Measurements from ENCODE around the gene MGAT5B. TPM values are rescaled to one million over a fixed set of nuclear protein-coding genes. Genes with fewer than 3 reads are reported as not detected.
"Not testable (repeated sequence)": the region's sequence is repeated elsewhere in the genome, so short reads cannot be mapped to it uniquely, and the experiment has no call there.

MGAT5B gene
- total RNA-seq, 4 donors from 2014 or later = 0.59 to 3.3 (median 1.5) TPM; not detected in 1

- intact Hi-C loops (cut with DNase I; ENCODE audit: low total_unique reads) = no loop called here
- no peaks in the 10 kb centered on the region for H3K4me1 ChIP-seq
- no peak overlapping the region for H3K4me3 ChIP-seq
- no peak overlapping the region for H3K27ac ChIP-seq
- no peak for DNase-seq
- TF ChIP-seq, protein P1, sequence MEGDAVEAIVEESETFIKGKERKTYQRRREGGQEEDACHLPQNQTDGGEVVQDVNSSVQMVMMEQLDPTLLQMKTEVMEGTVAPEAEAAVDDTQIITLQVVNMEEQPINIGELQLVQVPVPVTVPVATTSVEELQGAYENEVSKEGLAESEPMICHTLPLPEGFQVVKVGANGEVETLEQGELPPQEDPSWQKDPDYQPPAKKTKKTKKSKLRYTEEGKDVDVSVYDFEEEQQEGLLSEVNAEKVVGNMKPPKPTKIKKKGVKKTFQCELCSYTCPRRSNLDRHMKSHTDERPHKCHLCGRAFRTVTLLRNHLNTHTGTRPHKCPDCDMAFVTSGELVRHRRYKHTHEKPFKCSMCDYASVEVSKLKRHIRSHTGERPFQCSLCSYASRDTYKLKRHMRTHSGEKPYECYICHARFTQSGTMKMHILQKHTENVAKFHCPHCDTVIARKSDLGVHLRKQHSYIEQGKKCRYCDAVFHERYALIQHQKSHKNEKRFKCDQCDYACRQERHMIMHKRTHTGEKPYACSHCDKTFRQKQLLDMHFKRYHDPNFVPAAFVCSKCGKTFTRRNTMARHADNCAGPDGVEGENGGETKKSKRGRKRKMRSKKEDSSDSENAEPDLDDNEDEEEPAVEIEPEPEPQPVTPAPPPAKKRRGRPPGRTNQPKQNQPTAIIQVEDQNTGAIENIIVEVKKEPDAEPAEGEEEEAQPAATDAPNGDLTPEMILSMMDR (IDR thresholded peaks at IDR 0.05) = no peak
- no peak for TF ChIP-seq POLR2A (IDR thresholded peaks at IDR 0.05)
- peaks cover 0 to 5% of the 10 kb centered on the region in 2 donors for H3K27me3 ChIP-seq
- H3K36me3 ChIP-seq = no peaks in the 10 kb centered on the region
- no peaks in the 10 kb centered on the region for H3K9me3 ChIP-seq
Observed at GRCh38 chr17:76848670-76849069, 19.5 kb upstream of the MGAT5B start.

DNA sequence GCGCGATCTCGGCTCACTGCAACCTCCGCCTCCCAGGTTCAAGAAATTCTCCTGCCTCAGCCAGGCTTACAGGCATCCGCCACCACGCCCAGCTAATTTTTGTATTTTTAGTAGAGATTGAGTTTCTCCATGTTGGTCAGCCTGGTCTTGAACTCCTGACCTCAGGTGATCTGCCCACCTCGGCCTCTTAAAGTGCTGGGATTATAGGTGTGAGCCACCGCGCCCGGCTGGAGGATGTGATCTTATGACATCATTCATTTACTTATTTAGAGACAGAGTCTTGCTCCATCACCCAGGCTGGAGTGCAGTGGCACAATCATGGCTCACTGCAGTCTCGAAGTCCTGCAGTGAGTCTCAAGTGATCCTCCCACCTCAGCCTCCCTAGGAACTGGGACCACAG lies 19.0 kb upstream of the MGAT5B start:
- H3K9me3 ChIP-seq; H3K36me3 ChIP-seq; H3K4me3 ChIP-seq; H3K4me1 ChIP-seq; H3K27ac ChIP-seq; DNase-seq; H3K27me3 ChIP-seq; intact Hi-C loops (cut with DNase I; ENCODE audit: low total_unique reads): not testable (repeated sequence)

- no peaks in the 10 kb centered on the region for H3K27me3 ChIP-seq
- no peaks in the 10 kb centered on the region for H3K9me3 ChIP-seq
- no peak overlapping the region for H3K4me3 ChIP-seq
- H3K4me1 ChIP-seq = no peaks in the 10 kb centered on the region
- H3K36me3 ChIP-seq = no peaks in the 10 kb centered on the region
- no peak for DNase-seq
- TF ChIP-seq, protein P1 (IDR thresholded peaks at IDR 0.05) = no peak
- no peak for TF ChIP-seq POLR2A (IDR thresholded peaks at IDR 0.05)
- H3K27ac ChIP-seq = no peak overlapping the region
- intact Hi-C loops (cut with DNase I; ENCODE audit: low total_unique reads) = no loop called here
Observed at GRCh38 chr17:76852843-76853242, 15.4 kb upstream of the MGAT5B start.

DNA sequence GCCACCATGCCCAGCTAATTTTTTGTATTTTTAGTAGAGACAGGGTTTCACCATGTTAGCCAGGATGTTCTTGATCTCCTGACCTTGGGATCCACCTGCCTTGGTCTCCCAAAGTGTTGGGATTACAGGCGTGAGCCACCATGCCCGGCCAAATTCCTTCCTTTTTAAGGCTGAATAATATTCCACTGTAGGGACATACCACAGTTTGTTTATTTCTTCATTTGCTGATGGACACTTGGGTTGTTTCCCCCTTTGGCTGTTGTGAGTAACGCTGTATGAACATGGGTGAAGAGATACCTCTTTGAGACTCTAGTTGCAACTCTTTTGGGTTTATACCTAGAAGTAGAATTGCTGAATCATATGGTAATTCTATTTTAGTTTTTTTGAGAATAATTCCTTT lies 13.1 kb upstream of the MGAT5B start:
- intact Hi-C loops (cut with DNase I; ENCODE audit: low total_unique reads) = no loop called here
- Histone ChIP-seq H3K9me3 (no peaks in the 10 kb centered on the region), H3K4me1 (no peaks in the 10 kb centered on the region), H3K27ac (no peak overlapping the region), H3K4me3 (no peak overlapping the region), H3K36me3 (no peaks in the 10 kb centered on the region), H3K27me3 (no peaks in the 10 kb centered on the region)
- DNase-seq = no peak
- TF ChIP-seq POLR2A (IDR thresholded peaks at IDR 0.05) = no peak
- TF ChIP-seq, protein P1 (IDR thresholded peaks at IDR 0.05) = no peak

GRCh38 chr17:76862079-76862478 lies 6.1 kb upstream of the MGAT5B start:
- no peak overlapping the region for H3K27ac ChIP-seq
- H3K27me3 ChIP-seq = no peaks in the 10 kb centered on the region
- H3K36me3 ChIP-seq = no peaks in the 10 kb centered on the region
- DNase-seq = no peak
- H3K9me3 ChIP-seq = no peaks in the 10 kb centered on the region
- H3K4me3 ChIP-seq = no peak overlapping the region
- intact Hi-C loops (cut with DNase I; ENCODE audit: low total_unique reads) = no loop called here
- no peaks in the 10 kb centered on the region for H3K4me1 ChIP-seq
- no peak for TF ChIP-seq POLR2A (IDR thresholded peaks at IDR 0.05)
- TF ChIP-seq, protein P1 (IDR thresholded peaks at IDR 0.05) = no peak

GRCh38 chr17:76862494-76862893 lies 5.7 kb upstream of the MGAT5B start:
- Histone ChIP-seq H3K27me3 (no peaks in the 10 kb centered on the region), H3K4me3 (no peak overlapping the region), H3K4me1 (no peaks in the 10 kb centered on the region), H3K36me3 (no peaks in the 10 kb centered on the region), H3K27ac (no peak overlapping the region), H3K9me3 (no peaks in the 10 kb centered on the region)
- no peak for DNase-seq
- no peak for TF ChIP-seq POLR2A (IDR thresholded peaks at IDR 0.05)
- TF ChIP-seq, protein P1 (IDR thresholded peaks at IDR 0.05) = no peak
- intact Hi-C loops (cut with DNase I; ENCODE audit: low total_unique reads) = no loop called here
